ENCODE measurements around the gene MTREX. TPM values are rescaled to one million over a fixed set of nuclear protein-coding genes. Genes with fewer than 3 reads are reported as not detected.

MTREX gene
- total and polyA plus RNA-seq, 7 experiments from 2014 or later = 29.6 to 83.7 (median 64.1) TPM

GRCh38 chr5:55377810-55378209 lies 70.0 kb downstream of the MTREX start:
- no peak for ATAC-seq
- peak overlapping the region in 1 of 9 donors; percentile 47 for H3K27ac Mint-ChIP-seq
- H3K4me1 ChIP-seq (ENCODE audit: control insufficient read depth in 2 of 2, insufficient read depth in 2 of 2, low read length in 2 of 2) = no peaks in the 10 kb centered on the region

DNA sequence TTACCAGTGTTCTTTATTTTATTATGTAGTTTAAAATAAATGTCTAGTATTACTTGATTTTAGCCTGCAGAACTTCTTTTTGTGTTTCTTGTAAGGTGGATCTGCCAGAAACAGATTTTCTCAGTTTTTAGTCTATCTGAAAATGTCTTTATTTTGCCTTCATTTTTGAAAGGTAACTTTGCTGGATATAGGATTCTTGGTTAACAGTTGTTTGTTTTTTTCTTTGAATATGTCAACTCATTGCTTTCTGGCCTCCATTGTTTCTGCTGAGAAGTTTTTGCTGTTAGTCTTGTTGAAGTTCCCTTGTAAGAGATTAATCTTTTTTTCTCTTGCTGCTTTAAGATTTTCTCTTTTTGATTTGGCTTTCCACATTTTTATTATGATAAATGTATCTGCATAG lies 75.5 kb downstream of the MTREX start:
- Histone ChIP-seq H3K4me1 (ENCODE audit: control insufficient read depth in 2 of 2, insufficient read depth in 2 of 2, low read length in 2 of 2) (no peaks in the 10 kb centered on the region), H3K4me3 (ENCODE audit: low read length) (no peak overlapping the region), H3K9me3 (ENCODE audit: control insufficient read depth in 2 of 3, low read length in 3 of 3) (peaks cover 0 to 12% (median 7%) of the 10 kb centered on the region in 3 experiments), H3K27me3 (ENCODE audit: control insufficient read depth in 2 of 2, insufficient read depth in 2 of 2, low read length in 2 of 2) (no peaks in the 10 kb centered on the region), H3K27ac (ENCODE audit: low read depth, low read length) (no peak overlapping the region), H3K36me3 (ENCODE audit: control insufficient read depth in 2 of 3, insufficient read depth in 3 of 3, low read length in 3 of 3) (peaks cover 5 to 40% (median 5%) of the 10 kb centered on the region in 3 experiments)
- no peaks in the 10 kb centered on the region for H3K27me3 Mint-ChIP-seq
- peaks cover 27 to 78% (median 73%) of the 10 kb centered on the region in 5 donors for H3K36me3 Mint-ChIP-seq
- CTCF ChIA-PET = no interaction called here
- ATAC-seq (no peak), DNase-seq (no peak)
- no peak overlapping the region for H3K27ac Mint-ChIP-seq
- peaks cover 0 to 40% (median 15%) of the 10 kb centered on the region in 11 donors for H3K9me3 Mint-ChIP-seq
- POLR2A ChIA-PET = no interaction called here
- intact Hi-C loops (cut with micrococcal nuclease) = no loop called here
- no peak overlapping the region for H3K4me3 Mint-ChIP-seq
- H3K4me1 Mint-ChIP-seq = peaks cover 2 to 23% (median 11%) of the 10 kb centered on the region in 7 donors

More at GRCh38 chr5:55377810-55378209, 70.0 kb downstream of the MTREX start:
- H3K4me3 ChIP-seq (ENCODE audit: low read length) = no peak overlapping the region
- DNase-seq = no peak
- Mint-ChIP-seq H3K4me3 (no peak overlapping the region), H3K9me3 (peaks cover 0 to 29% (median 10%) of the 10 kb centered on the region in 11 donors), H3K27me3 (no peaks in the 10 kb centered on the region), H3K36me3 (peaks cover 24 to 71% (median 67%) of the 10 kb centered on the region in 5 donors), H3K4me1 (no peaks in the 10 kb centered on the region)
- POLR2A ChIA-PET = no interaction called here
- no peaks in the 10 kb centered on the region for H3K27me3 ChIP-seq (ENCODE audit: control insufficient read depth in 2 of 2, insufficient read depth in 2 of 2, low read length in 2 of 2)
- H3K27ac ChIP-seq (ENCODE audit: low read depth, low read length) = no peak overlapping the region
- intact Hi-C loops (cut with micrococcal nuclease) = no loop called here
- H3K36me3 ChIP-seq (ENCODE audit: control insufficient read depth in 2 of 3, insufficient read depth in 3 of 3, low read length in 3 of 3) = peaks cover 0 to 42% (median 0%) of the 10 kb centered on the region in 3 experiments
- peaks cover 0 to 4% (median 0%) of the 10 kb centered on the region in 3 experiments for H3K9me3 ChIP-seq (ENCODE audit: control insufficient read depth in 2 of 3, low read length in 3 of 3)
- CTCF ChIA-PET = no interaction called here

DNA sequence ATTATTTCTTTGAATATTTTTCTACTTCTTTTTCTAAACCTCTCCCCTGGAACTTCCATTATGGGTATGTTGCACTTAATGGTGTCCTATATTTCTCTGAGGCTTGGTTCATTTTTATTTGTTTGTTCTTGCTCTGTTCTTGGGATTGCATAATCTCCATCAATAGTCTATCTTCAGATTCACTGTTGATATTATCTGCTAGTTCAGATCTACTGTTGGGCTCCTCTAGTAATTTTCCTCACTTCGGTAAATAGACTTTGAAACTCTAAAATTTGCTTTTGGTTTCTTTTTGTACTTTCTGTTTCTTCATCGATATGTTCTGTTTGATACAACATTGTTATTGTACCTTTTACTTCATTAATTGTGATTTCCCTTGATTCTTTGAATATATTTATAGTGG lies 76.3 kb downstream of the MTREX start:
- no peak for ATAC-seq
- no peak for DNase-seq
- CTCF ChIA-PET = no interaction called here
- H3K4me3 ChIP-seq (ENCODE audit: low read length) = no peak overlapping the region
- H3K27ac ChIP-seq (ENCODE audit: low read depth, low read length) = no peak overlapping the region
- H3K36me3 Mint-ChIP-seq = peaks cover 28 to 80% (median 69%) of the 10 kb centered on the region in 5 donors
- peaks cover 2 to 23% (median 11%) of the 10 kb centered on the region in 7 donors for H3K4me1 Mint-ChIP-seq
- intact Hi-C loops (cut with micrococcal nuclease) = no loop called here
- H3K4me1 ChIP-seq (ENCODE audit: control insufficient read depth in 2 of 2, insufficient read depth in 2 of 2, low read length in 2 of 2) = no peaks in the 10 kb centered on the region
- peaks cover 0 to 40% (median 15%) of the 10 kb centered on the region in 11 donors for H3K9me3 Mint-ChIP-seq
- POLR2A ChIA-PET = no interaction called here
- H3K9me3 ChIP-seq (ENCODE audit: control insufficient read depth in 2 of 3, low read length in 3 of 3) = peaks cover 0 to 12% (median 7%) of the 10 kb centered on the region in 3 experiments
- peaks cover 5 to 39% (median 5%) of the 10 kb centered on the region in 3 experiments for H3K36me3 ChIP-seq (ENCODE audit: control insufficient read depth in 2 of 3, insufficient read depth in 3 of 3, low read length in 3 of 3)
- no peaks in the 10 kb centered on the region for H3K27me3 ChIP-seq (ENCODE audit: control insufficient read depth in 2 of 2, insufficient read depth in 2 of 2, low read length in 2 of 2)
- H3K27me3 Mint-ChIP-seq = no peaks in the 10 kb centered on the region
- peak overlapping the region in 1 of 9 donors; percentile 51 for H3K27ac Mint-ChIP-seq
- peak overlapping the region in 3 of 10 donors; percentile 18 to 47 (median 35) for H3K4me3 Mint-ChIP-seq

DNA sequence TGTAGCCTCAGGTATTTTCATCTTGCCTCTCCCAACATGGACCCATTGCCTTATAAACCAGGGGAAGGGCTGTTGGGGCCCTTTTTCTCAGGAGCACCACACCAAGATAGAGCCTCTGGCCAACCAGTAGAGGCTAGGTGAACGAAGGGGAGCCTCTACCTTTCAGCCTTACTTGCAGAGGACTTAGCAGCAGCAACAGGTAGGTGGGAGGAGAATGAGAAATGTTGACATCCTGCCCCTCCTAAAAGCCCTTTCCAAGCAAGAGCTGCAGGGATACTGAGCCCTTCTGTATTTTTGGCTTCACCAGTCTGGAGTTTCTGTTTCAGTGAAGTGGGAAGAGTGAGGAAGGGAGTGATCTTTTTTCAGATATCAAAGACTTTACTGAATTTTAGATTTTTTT lies 77.4 kb downstream of the MTREX start:
- Histone ChIP-seq H3K9me3 (ENCODE audit: control insufficient read depth in 2 of 3, low read length in 3 of 3) (peaks cover 0 to 12% (median 7%) of the 10 kb centered on the region in 3 experiments), H3K27me3 (ENCODE audit: control insufficient read depth in 2 of 2, insufficient read depth in 2 of 2, low read length in 2 of 2) (no peaks in the 10 kb centered on the region), H3K4me3 (ENCODE audit: low read length) (no peak overlapping the region), H3K27ac (ENCODE audit: low read depth, low read length) (no peak overlapping the region), H3K36me3 (ENCODE audit: control insufficient read depth in 2 of 3, insufficient read depth in 3 of 3, low read length in 3 of 3) (peaks cover 5 to 36% (median 5%) of the 10 kb centered on the region in 3 experiments), H3K4me1 (ENCODE audit: control insufficient read depth in 2 of 2, insufficient read depth in 2 of 2, low read length in 2 of 2) (no peaks in the 10 kb centered on the region)
- DNase-seq (no peak), ATAC-seq (no peak)
- intact Hi-C loops (cut with micrococcal nuclease) = no loop called here
- peaks cover 2 to 23% (median 11%) of the 10 kb centered on the region in 7 donors for H3K4me1 Mint-ChIP-seq
- ChIA-PET CTCF (interaction anchor here (0.7 kb wide), 1 partner anchor 25 kb away, joined by 3 read pairs; no protein-coding TSS in a partner anchor), POLR2A (no interaction called here)
- peak overlapping the region in 1 of 9 donors; percentile 72 for H3K27ac Mint-ChIP-seq
- H3K9me3 Mint-ChIP-seq = peaks cover 0 to 40% (median 15%) of the 10 kb centered on the region in 11 donors
- H3K4me3 Mint-ChIP-seq = no peak overlapping the region
- no peaks in the 10 kb centered on the region for H3K27me3 Mint-ChIP-seq
- peaks cover 30 to 81% (median 71%) of the 10 kb centered on the region in 5 donors for H3K36me3 Mint-ChIP-seq

- peaks cover 2 to 23% (median 11%) of the 10 kb centered on the region in 7 donors for H3K4me1 Mint-ChIP-seq
- ChIA-PET POLR2A (interaction anchor here (0.6 kb wide), 1 partner anchor 1671 kb away, joined by 3 read pairs; no protein-coding TSS in a partner anchor), CTCF (interaction anchor here (0.5 to 1.3 kb wide), 3 partner anchors 26 to 1513 kb away, joined by 3 read pairs; no protein-coding TSS in a partner anchor)
- H3K36me3 Mint-ChIP-seq = peaks cover 33 to 81% (median 71%) of the 10 kb centered on the region in 5 donors
- intact Hi-C loops (cut with micrococcal nuclease) = no loop called here
- Histone ChIP-seq H3K27me3 (ENCODE audit: control insufficient read depth in 2 of 2, insufficient read depth in 2 of 2, low read length in 2 of 2) (no peaks in the 10 kb centered on the region), H3K9me3 (ENCODE audit: control insufficient read depth in 2 of 3, low read length in 3 of 3) (peaks cover 0 to 12% (median 7%) of the 10 kb centered on the region in 3 experiments), H3K36me3 (ENCODE audit: control insufficient read depth in 2 of 3, insufficient read depth in 3 of 3, low read length in 3 of 3) (peaks cover 5 to 43% (median 5%) of the 10 kb centered on the region in 3 experiments), H3K4me1 (ENCODE audit: control insufficient read depth in 2 of 2, insufficient read depth in 2 of 2, low read length in 2 of 2) (no peaks in the 10 kb centered on the region), H3K4me3 (ENCODE audit: low read length) (no peak overlapping the region), H3K27ac (ENCODE audit: low read depth, low read length) (no peak overlapping the region)
- ATAC-seq (no peak), DNase-seq (no peak)
- H3K27ac Mint-ChIP-seq = peak overlapping the region in 2 of 9 donors; percentile 31 to 32
- H3K9me3 Mint-ChIP-seq = peaks cover 0 to 37% (median 16%) of the 10 kb centered on the region in 11 donors
- H3K4me3 Mint-ChIP-seq = no peak overlapping the region
- H3K27me3 Mint-ChIP-seq = no peaks in the 10 kb centered on the region
These were observed 78.1 kb downstream of the MTREX start for GRCh38 chr5:55385846-55386245.

DNA sequence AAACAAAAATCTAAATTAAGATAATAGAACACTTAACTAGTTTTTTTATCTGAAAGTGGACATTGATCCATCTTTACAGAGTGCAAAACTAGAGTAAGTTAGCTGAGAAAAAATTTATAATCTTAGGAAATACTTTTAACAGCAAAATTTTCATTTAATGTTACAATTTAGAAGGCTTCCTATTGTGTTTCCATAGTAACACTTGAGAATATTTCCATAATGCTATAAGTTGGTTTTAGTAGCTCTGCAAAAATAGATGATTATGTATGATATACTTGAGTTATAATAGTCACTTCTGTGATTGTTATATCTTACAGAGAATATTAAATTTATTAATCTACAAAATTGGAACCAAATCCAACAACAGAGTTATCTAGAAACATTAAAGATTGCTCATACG lies 78.6 kb downstream of the MTREX start:
- Histone ChIP-seq H3K9me3 (ENCODE audit: control insufficient read depth in 2 of 3, low read length in 3 of 3) (peaks cover 0 to 12% (median 7%) of the 10 kb centered on the region in 3 experiments), H3K4me1 (ENCODE audit: control insufficient read depth in 2 of 2, insufficient read depth in 2 of 2, low read length in 2 of 2) (no peaks in the 10 kb centered on the region), H3K27ac (ENCODE audit: low read depth, low read length) (no peak overlapping the region), H3K36me3 (ENCODE audit: control insufficient read depth in 2 of 3, insufficient read depth in 3 of 3, low read length in 3 of 3) (peaks cover 5 to 47% (median 5%) of the 10 kb centered on the region in 3 experiments), H3K4me3 (ENCODE audit: low read length) (no peak overlapping the region), H3K27me3 (ENCODE audit: control insufficient read depth in 2 of 2, insufficient read depth in 2 of 2, low read length in 2 of 2) (no peaks in the 10 kb centered on the region)
- DNase-seq (no peak), ATAC-seq (no peak)
- H3K4me1 Mint-ChIP-seq = peaks cover 2 to 23% (median 11%) of the 10 kb centered on the region in 7 donors
- H3K9me3 Mint-ChIP-seq = peaks cover 0 to 32% (median 16%) of the 10 kb centered on the region in 11 donors
- ChIA-PET POLR2A (interaction anchor here (0.6 kb wide), 2 partner anchors 24 to 1670 kb away, joined by 3 read pairs; no protein-coding TSS in a partner anchor), CTCF (interaction anchor here (1.3 kb wide), 1 partner anchor 305 kb away, joined by 3 read pairs; no protein-coding TSS in a partner anchor)
- intact Hi-C loops (cut with micrococcal nuclease) = no loop called here
- H3K4me3 Mint-ChIP-seq = no peak overlapping the region
- H3K27me3 Mint-ChIP-seq = no peaks in the 10 kb centered on the region
- H3K36me3 Mint-ChIP-seq = peaks cover 29 to 81% (median 69%) of the 10 kb centered on the region in 5 donors
- no peak overlapping the region for H3K27ac Mint-ChIP-seq

All from naive thymus-derived CD4-positive, alpha-beta T cell (primary cell).